GM19438 (cell line): ENCODE measurements around the gene ROPN1L.
"Not testable (repeated sequence)": the region's sequence is repeated elsewhere in the genome, so short reads cannot be mapped to it uniquely, and the experiment has no call there.

Experiments
- ATAC-seq: cut with Tn5 transposase; IDR thresholded peaks from one replicate; pipeline ENCODE4 v1.9.1; 2021; ENCODE audit warnings: low read depth; ENCODE audit not compliant: unreplicated experiment

The ROPN1L gene

DNA sequence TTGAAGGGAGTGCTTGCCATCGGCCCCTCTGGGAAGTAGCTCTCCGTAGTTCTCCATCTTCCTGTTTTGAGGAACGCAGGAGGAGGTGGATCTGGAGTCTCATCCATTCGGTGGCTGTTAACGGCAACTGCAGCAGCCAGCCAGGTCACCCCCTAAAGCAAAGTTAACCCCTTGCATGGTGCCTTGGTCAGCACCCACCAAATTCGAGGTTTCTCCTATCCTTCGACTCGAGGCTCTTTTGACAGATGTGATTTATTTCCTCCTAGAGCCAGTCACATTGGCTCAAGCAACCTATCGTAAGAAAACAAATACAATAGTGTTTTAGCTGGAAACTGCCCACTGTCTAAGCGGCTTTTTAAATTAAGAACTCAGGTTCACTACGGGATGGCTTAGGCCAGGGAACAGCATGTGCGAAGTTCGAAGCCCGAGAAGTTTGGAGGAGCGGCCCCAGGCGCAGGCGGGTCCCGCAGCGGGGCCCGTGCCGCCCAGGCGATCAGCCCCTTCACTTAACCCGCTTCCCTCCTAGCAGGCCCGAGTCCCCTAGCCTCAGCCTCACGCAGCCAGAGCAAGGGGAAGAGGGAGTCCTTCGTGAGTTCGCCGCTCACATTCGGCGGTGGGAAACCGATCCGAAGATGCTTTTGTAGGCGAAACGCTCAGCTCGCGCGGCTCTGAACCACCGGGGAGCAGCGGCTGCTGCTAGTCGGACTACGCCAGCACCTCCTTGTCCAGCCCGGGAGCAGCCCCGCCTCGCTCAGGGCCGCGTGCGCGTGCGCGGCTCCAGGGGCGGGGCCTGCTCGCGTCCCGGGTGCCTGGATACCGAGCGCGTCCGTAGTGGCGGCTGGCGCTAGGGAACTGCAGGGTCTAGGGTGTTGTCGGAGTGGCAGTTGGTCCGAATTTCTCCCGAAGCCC lies at the start of gene ROPN1L:
Gene ROPN1L (plus strand): TSS at position 797 of the 909 bp plus-strand sequence. CDS start 289 bp downstream, outside the sequence.
- ATAC-seq = peak; percentile 96

DNA sequence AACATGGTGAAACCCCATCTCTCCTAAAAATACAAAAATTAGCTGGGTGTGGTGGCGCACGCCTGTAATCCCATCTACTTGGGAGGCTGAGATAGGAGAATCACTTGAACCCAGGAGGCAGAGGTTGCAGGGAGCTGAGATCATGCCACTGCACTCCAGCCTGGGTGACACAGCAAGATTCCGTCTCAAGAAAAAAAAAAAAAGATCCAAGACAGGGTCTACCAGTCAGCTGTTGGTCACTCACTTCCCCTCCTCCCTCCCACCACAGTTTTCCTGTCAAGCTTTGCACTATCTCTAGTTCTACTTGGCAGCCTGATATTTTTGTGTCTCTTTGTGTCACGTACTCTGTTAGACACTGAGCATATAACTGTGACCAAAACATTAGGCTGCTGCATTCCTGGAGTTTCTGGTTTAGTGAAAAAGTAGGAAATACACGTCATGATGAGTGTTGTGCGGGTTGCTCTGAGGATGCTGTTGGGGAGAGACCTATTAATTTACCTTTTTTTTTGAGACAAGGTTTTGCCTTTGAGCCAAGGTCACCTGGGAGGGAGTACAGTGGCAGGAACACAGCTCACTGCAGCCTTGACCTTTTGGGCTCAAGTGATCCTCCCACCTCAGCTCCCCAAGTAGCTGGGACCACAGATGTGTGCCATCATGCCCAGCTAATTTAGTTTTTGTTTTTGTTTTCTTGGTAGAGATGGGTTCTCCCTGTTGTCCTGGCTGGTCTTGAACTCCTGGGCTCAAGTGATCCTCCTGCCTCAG lies 48.9 kb upstream of the ROPN1L start:
- not testable (repeated sequence) for ATAC-seq

DNA sequence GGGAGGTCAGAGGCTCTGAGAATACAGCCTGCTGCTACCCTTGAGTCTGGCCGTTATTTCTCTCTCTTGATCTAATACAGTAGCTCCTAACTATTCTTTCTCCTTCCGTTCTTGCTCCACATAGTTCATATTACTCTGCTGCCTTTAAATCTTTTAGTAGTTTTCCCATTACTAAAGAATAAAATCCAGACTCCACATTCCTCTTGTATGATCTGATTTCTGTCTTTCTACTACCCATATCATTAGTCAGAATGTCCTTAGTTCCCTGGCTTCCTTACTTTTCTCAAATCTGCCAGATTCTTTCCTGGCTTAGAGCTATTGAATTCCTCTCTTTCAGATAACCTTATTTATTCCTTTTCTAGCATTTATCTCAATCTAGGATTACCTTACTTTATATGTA lies 48.2 kb upstream of the ROPN1L start:
- ATAC-seq = no peak

DNA sequence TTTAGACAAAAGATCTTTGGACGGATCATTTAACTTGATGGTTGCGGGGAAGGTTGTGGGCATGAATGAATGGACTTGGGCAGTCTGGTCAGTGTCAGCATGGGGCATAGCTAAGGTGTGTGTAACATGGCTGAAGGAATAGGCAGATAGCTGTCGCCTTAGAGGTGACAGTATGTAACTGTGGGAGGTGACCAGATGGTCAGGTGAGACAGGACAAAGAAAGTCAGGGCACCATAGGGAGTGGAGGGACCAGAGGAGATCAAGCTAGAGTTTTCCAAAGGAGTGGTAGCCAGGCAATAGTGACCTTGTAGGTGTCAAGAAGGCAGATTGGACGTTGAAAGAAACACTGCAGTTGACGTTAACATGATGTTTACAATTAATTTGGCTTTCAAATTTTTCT lies 45.1 kb upstream of the ROPN1L start:
- no peak for ATAC-seq

DNA sequence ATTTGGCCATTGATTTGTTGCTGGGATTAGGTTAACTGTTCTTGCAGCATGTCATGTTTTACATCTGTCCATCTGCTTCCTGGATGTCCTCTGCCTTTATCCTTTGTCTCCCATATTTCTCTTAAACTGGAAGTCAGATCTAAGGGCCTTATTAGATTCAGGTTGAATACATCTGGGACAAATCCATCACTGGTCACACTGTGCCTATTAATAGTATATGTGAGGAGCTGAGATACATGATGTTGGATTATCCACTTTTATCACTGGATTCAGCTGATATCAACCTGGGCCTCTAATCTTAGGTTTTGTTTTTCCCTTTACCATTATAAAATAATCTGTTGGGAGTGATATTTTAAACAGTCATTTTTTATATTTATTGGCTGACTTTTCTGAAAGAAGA lies 41.8 kb upstream of the ROPN1L start:
- no peak for ATAC-seq

DNA sequence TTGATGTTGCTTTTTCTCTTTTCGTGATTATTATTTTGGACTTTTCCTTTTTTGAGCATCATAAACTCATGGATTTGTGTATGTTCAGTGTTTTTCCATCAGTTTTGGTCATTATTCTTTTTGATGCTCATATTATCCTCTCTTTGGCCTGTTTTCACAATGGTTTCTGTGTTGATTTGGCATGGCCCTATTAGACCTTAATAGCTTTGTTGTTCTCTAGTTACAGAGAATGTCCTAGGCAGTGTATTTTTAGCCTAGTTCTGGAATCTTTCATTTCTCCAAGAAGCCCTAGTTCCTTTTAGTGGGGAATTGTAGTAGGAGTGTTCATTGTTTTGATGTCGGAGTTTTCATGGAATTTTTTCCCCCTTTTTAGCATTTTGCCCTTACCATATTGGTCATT lies 41.3 kb upstream of the ROPN1L start:
- ATAC-seq = no peak

DNA sequence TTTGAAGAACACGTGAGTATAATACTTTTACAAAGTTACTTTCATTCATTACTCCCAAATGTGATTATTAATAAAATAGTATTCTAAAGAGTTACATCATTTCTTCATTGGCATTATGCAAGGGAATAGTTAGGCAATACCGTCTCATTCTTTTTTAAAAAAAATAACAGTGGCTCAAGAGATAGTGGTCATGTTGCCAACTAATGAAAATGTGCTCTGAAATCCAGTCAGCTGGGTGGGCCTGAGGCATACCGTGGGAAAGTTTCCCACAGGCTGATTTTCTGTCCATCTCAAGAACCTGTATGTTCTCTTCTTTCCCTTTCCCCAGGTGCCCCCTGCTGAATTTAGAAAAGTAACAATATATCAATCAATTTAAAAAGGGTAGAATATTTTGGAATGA lies 40.8 kb upstream of the ROPN1L start:
- ATAC-seq = no peak

DNA sequence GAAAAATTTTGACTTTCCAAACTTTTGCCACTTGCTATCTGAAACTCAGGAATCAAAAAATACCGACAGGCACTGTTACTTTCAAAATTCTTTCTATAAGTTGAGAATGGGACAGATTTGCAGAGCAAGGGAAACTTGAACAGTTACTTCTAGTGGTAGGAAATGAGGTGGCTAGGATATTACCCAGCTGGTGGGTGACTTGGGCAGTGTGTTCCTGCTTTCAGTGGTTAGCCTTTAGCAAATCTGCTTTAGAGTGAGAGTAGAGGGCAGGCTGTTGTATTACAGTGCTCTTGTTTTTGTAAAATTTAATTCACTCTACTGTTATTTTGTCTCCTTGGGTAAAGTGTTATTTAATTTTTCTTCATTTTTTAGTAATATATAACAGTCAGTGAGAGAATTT lies 40.2 kb upstream of the ROPN1L start:
- ATAC-seq = no peak

DNA sequence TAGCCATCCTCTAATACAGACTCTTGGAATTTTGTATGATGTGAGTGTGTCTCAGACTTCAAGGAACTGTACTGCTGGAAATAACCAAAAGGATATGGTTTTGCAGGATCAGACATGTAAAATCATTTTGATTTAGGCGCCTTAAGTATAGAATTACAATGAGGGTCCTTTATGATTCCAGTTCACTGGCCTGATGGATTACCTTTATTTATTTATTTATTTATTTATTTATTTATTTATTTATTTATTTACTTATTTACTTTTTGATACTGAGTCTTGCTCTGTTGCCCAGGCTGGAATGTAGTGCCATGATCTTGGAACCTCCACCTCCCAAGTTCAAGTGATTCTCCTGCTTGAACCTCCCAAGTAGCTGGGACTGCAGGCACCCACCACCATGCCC lies 37.9 kb upstream of the ROPN1L start:
- ATAC-seq = no peak

DNA sequence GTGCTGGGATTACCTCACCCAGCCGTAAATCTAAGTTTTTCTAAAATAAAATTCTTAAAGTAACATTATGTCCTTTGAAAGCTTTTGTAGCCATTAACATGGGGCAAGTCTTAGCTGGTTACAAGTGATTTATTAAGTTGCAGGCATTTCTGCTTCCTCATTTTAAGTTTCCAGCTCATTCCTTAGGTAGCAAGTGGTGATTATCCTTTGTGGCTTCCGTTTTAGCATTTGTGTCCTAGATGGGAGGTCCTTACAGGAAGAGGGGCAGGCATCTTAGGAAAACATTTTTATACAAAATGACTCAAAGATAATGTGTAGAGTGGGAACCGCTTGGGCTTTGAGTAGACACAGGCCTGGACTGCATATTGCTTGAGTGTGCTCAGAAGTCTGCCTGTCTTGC lies 35.0 kb upstream of the ROPN1L start:
- ATAC-seq = no peak

DNA sequence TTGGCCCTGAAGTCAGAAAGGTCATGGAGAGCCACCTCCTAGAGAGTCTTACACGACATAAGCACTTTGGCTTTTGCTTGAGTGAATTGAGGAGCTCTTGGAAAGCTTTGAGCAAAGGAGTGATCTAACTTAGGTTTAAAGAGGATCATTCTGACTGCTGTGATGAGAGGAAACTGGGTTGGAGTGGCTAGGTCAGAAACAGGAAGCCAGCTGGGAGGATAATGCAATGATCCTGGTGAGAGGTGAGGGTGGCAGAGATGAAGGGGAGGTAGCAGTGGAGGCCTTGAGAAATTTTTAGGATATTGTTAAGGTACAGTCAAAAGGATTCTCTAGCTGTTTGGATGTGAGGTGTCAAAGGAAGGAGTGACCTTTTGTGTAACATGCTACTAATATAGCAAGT lies 32.2 kb upstream of the ROPN1L start:
- no peak for ATAC-seq

DNA sequence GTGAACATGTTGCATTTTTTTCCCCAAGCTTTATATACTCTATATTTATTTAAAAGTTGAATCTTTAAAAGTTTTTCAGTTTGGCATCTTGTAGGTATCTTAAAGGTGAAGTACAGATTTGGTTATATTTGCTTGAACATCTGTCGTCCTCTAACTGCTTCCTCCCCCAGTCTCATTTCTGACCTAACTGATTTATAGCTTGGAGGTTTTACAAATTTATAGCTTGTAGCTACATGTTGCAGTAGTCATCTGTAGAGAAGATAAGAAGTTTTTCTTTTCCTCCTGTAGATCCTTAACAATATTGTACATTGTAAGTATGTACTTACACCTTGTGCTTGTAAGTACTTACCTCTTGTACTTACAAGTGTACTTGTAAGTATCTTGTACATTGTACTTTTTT lies 31.0 kb upstream of the ROPN1L start:
- ATAC-seq = no peak

DNA sequence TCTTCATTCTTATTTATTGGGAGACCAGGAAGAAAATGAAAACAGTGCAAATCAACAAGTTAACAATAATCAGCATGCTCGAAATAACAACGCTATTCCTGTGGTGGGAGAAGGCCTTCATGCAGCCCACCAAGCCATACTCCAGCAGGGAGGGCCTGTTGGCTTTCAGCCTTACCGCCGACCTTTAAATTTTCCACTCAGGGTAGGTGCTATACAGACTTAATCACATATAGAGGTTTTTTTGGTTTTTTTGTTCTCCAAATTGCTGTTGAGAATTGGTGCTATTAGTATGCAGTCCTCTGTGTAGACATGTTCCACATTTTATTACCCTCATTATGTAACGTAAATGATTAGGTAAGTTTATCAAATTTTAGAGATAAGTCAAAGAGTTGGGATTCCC lies 30.3 kb upstream of the ROPN1L start:
- no peak for ATAC-seq

DNA sequence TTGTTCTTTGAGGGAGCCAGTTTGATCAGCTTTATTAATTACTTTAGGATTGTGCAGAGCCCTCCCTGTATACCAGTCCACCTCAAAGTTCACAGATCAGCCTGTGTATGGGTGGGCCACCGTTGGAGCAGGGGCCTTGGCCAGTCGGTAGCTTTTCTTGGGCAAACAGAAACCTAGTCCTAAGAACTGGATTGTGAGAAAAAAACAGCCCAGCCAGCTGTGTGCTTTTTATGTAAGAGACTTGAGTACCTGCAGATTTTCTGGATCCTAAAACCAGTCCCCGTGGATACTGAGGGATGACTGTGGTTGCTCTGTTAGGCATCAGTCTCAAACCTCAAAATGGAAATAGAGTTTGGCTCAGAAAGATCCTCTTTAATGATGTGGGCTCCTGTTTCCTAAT lies 24.8 kb upstream of the ROPN1L start:
- ATAC-seq = no peak

DNA sequence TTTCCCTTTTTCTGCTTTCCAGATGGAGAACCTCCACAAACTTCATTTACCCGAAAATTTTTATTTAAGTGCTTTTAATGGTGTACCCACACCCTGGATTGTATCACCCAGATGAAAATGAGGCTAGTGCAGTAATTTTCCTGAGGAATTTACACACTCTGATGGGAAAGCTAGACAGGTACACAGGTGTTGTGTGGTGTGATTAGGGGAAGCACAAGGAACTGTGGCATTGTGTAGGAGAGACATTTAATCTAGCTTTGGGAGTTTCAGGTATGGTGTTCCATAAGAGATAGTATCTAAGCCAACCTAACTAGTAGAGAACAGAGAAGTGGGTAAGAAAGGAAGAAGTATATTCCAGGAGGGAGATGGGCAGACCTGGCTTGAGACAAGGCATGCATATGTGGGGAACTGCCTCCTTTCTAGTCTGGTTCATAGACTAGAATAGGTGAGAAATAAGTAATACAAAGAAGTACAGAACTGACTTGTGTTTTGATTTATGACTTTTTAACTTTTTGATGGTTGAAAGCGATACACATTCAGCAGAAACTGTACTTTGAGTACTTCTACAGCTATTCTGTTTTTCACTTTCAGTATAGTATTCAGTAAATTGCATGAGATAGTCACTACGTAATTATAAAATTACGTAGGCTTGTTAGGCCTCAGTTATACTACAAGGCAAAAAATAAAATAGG lies 22.9 kb upstream of the ROPN1L start:
- ATAC-seq = peak; percentile 68

DNA sequence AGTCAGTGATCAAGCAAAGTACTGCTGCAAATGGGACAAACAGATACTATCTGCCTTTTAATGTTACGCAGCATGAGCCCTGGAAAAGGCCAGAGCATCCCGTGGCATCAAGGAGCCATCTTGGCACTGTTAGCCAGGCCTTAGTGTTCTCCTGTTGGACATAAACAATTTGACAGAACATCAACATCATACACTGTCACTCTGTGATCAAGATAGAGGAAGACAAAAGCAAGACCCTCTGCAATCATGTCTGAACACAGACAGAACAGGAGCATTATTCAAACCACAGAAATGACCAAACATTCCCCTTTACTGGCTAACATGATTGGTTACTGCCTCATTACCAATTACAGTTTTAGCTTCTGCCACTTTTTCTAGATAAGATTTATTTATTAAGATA lies 21.2 kb upstream of the ROPN1L start:
- no peak for ATAC-seq

DNA sequence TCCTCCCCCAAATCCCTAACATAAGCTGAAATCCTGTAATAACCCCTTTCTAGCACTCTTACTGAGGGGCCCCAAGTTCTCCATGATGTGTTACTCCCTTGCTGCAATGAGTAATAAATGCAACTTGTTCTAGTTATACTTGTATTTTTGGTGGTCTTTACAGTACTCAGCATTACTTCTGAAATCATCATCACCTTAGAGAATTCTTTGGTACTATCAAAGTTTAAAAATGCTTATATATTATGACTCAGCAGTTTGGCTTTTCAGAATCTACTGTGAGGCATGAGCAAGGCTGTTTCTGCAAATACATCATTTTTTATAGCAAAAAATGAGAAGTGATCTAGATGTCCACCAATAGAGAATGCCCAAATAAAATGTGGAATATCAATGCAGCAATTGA lies 20.7 kb upstream of the ROPN1L start:
- no peak for ATAC-seq

DNA sequence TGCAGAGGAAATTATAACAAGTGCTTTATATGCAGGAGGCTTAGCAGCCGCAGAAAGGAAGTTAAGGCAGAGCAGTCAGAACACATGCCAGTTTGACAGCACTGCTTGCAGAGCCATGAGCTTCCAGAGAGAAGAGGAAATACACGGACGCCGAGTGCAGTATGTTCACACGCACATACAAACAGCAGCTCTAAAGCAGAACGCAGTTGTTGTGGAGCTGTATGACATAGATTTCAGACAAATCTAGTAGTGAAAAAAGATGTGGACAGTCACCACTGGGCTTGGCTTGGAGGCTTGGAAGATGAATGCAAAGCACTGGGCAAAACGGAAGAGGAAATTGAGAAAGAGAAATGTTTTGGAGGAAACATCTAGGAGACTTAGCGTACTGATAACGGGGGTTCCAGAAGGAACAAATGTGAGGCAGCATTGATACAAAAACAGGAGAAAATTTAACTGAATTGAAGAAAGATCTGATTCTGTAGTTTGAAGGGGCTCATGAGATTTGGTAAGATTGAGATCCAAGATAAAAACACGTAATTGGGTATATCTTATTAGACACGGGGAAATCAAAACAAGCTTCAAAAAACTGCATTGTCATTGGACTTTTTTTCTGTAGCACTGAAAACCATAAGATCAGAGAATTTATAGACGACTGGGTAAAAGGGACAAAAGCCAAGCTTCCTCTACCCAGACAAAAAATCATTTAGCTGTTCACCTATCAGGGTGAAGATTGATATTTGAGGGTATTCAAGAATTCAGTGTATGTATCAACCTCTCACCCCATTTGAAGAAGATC lies 19.6 kb upstream of the ROPN1L start:
- ATAC-seq = no peak

DNA sequence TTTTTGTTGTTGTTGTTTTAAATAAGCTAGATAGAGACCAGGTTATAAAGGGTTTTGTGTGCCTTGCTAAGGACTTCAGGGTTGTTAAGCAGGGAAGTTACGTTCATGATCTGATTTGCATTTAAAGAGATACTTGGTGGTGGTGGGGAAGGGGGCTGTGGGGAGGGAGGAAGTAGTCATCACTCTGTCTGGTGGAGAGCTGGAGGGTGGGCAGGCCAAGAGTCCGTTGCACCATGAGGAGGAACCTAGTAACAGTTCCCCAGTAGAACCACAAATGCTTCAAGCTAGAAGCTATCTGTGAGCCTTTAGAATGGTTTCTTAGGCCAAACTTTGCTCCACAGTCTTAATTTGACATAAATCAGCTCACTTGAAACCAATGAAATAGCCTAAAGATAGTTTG lies 18.7 kb upstream of the ROPN1L start:
- no peak for ATAC-seq

DNA sequence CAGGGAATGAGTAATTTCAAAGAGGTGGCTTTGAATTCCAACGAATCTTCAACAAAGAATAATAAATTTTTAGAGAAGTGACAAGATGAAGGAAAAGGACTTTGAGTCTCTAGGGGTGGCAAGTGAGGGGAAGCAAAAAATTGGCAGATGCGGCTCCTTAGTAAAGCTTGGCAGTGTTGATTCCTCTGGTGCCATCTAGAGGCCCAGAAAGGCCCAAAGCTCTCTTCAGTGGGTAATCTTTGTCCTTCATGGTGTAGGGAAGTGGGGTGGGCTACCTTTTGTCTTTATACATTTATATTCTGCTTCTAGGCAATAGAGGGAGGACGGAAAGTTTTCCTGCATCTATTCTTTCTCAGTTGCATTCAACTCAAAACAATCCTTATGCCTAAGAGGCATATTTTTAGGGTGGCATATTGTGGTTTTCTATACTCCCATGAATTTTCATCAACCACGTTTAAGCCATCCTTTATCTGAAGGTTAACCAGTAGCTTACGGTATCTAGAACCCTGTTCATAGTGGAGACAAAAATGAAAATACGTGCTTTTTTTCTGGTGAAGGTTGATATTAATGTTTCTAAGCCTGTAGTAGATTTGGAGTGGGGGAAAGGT lies 17.5 kb upstream of the ROPN1L start:
- ATAC-seq = peak; percentile 59
